ENCODE results near the gene TRIM77.
"Not testable (repeated sequence)": the region's sequence is repeated elsewhere in the genome, so short reads cannot be mapped to it uniquely, and the experiment has no call there.

DNA sequence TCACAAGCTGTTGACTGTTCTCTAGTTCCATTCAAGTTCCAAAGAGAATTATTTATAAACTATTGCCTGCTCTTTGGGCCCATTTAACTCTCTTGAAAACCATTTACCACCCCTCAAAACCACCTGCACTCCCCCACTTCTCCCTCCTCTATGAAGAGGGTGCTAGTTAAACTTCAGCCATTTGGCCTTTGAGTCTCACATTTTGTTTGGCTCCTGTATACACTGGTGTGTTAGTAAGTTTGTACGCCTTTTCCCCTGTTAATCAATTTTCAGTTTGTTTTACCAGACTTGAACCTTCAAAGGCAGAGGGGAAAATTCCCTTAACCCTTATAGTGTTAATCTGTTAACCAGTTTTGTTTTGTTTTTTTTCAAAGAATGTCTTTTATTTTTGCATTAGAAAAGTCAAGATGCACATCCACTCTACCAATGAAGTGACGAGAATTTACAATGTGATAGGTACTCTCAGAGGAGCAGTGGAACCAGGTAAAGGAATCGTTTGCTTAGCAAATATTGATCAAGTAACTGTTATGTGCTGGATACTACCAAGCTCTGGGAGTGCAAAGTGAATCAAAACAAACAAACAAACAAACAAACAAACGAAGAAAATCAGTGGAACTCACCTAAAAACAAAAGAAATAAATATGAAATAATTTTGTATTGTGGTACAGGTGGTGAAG is 40.0 kb upstream of the TRIM77 start:
- TF ChIP-seq, protein P1, sequence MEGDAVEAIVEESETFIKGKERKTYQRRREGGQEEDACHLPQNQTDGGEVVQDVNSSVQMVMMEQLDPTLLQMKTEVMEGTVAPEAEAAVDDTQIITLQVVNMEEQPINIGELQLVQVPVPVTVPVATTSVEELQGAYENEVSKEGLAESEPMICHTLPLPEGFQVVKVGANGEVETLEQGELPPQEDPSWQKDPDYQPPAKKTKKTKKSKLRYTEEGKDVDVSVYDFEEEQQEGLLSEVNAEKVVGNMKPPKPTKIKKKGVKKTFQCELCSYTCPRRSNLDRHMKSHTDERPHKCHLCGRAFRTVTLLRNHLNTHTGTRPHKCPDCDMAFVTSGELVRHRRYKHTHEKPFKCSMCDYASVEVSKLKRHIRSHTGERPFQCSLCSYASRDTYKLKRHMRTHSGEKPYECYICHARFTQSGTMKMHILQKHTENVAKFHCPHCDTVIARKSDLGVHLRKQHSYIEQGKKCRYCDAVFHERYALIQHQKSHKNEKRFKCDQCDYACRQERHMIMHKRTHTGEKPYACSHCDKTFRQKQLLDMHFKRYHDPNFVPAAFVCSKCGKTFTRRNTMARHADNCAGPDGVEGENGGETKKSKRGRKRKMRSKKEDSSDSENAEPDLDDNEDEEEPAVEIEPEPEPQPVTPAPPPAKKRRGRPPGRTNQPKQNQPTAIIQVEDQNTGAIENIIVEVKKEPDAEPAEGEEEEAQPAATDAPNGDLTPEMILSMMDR (IDR thresholded peaks at IDR 0.05) = not testable (repeated sequence)
- not testable (repeated sequence) for TF ChIP-seq POLR2A (IDR thresholded peaks at IDR 0.05)

All from right lobe of liver (tissue), 4 donors.